ENCODE measurements around the gene GOPC.

GRCh38 chr6:117521791-117522502 is 80.4 kb downstream of the GOPC start:
- TF ChIP-seq, protein P1, sequence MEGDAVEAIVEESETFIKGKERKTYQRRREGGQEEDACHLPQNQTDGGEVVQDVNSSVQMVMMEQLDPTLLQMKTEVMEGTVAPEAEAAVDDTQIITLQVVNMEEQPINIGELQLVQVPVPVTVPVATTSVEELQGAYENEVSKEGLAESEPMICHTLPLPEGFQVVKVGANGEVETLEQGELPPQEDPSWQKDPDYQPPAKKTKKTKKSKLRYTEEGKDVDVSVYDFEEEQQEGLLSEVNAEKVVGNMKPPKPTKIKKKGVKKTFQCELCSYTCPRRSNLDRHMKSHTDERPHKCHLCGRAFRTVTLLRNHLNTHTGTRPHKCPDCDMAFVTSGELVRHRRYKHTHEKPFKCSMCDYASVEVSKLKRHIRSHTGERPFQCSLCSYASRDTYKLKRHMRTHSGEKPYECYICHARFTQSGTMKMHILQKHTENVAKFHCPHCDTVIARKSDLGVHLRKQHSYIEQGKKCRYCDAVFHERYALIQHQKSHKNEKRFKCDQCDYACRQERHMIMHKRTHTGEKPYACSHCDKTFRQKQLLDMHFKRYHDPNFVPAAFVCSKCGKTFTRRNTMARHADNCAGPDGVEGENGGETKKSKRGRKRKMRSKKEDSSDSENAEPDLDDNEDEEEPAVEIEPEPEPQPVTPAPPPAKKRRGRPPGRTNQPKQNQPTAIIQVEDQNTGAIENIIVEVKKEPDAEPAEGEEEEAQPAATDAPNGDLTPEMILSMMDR (IDR thresholded peaks at IDR 0.05) = no peak
- no peak for TF ChIP-seq POLR2A (IDR thresholded peaks at IDR 0.05)

Measured in breast epithelium (tissue), 3 donors.